Posterior cingulate gyrus (tissue), 11 donors: Measurements from ENCODE around the gene RND1.

Experiments used
- DNase-seq, 10 donors: peaks; one replicate each; pipeline versions ENCODE4 v3.0.0 to v3.0.0-alpha.2; 2020 to 2021; ENCODE audit warnings: mixed read lengths in 3 of 10
- intact Hi-C: fragments of 100-400 bp; cut with DNase I; formaldehyde crosslinking; loops from one replicate; pipeline ENCODE4 v1.15.1; 2023

Gene RND1

DNA sequence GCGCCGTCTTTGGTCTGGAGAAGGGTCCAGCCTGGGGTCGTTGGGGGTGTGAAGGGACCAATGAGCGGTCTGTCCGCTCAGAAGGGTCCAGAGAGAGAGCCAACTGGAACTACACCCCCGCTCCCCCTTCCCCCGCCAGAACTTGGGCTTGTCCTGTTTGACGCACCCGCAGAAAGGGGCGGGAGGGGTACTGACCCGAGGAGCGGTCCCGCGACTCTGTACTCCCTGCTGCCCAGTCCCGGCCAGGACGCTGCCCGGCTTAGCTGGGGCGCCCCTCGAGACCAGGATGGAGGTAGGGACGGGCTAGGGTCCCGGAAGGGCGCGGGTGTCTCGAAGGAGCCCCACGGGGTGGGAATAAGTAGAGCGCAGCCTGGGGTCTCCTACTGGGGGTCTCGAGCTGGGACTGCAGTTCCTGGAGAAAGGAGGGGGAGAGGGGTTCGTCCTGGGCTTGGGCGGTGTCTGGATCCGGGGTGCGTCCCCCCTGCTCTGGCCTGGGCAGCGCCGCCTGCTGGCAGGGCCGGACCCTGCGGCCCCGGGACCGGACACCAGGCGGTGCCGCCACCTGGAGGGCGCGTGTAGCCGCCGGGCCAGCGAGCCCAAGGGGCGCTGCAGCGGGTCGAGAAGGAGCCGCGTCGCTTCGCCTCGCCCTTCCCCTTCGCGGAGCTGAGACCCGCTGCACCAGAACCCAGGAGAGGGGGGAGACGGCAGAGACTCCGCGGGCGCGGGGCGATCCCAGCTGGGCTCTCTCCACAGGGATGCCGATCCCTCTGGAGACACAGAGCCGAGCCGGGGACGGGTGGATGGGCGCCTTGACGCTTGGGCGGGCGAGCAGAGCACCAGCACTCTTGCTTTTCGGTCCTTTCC is 51.2 kb downstream of the RND1 start:
- intact Hi-C loops = no loop called here
- DNase-seq = peak; percentile 44 to 95 (median 66)

DNA sequence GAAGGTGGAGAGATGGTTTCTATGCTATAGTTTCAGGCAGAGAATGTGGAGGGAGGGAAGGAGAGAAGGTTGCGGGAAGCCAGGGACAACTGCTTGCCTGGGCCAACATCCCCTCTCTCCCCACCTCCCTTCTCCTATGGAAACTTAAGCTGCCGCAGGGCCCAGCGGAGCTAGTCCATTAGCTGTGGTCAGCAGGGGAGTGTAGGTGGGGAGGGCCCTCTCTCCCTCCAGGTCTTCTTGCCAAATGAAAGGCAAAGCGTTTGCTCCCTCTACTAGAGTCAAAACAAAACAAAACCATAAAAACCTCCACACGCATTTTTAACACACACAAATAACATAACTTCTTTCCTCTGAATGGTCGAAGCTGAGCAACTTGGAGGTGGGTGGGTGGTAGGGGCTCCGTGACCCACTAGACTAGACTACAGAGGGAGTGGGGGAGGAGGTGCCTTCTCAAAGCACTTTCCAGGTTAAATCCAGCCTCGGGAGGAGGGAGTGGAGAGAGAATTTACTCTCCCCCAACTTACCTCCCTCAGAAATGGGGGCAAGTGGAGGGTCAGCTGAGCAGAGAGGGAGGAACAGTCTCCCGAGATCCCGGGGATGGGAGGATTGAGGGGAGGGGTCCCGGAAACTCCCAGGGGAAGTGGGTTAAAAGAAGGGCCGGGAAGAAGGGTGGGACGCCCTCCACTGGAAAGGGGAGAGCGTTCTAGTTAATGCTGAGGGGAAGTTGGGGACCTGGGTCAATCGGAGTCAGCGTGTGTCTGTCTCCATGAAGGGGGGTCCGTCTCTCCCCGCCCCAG is 52.0 kb downstream of the RND1 start:
- intact Hi-C loops = no loop called here

GRCh38 chr12:48812389-48812788 is 53.3 kb downstream of the RND1 start:
- DNase-seq = no peak
- intact Hi-C loops = no loop called here

More for the DNA sequence above, 52.0 kb downstream of the RND1 start:
- no peak for DNase-seq

DNA sequence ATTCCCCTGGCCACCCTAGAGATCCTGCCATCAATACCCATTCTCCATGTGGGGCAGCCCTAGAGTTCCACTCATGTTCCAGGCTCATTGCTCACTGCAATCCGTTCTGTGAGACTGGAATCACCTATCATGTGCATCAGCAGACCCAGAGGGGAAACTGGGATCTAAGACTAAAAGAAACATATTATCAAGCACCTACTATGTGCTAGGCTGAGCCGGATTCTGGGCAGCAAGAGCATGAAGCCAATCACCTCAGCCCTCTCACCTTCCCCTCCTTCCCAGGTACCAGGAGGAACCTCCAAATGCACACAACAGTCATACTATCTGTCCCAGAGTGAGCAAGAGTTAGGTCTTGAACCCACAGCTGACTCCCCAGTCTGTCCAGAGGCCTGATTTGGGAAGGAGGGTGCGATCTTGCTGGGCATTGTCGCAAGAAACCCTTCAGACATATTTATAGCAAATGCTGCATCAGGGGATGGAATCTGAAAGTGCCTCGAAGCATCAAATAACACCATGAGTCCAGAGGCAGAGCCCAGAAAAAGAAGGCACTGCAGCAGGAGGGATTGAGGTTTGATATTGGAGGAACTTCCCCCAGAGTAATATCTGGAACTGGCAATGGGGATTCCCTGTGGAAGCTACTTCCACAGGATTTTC is 54.1 kb downstream of the RND1 start:
- DNase-seq = peak in 1 of 10 donors; percentile 11
- intact Hi-C loops = no loop called here

DNA sequence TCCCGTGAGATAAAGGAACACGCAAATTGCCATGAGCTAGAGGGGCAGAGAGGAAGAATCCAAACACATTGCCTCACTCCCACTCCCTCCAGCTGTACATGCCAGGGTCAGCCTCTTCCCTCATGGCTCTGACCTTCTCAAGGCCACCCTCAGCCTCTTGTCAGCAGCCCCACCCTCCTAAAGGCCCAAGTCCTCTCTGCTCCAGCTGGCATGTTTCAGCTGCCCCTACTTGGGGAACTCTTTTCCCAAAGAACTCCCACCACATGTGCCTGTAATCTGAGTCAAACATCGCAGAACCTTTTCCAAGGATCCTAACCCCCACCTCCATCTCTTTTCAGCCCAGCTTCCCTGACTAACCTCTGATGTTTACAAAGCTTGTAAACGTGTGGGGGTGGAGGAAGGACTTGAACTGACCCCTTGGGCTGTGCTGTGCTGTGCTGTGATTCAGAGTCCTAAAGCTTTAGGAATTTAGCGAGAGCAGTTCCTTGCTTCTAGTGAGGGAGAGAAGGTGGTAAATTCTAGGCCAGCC is 54.7 kb downstream of the RND1 start:
- intact Hi-C loops = no loop called here
- DNase-seq = no peak

- intact Hi-C loops = no loop called here
- no peak for DNase-seq
These were observed 57.7 kb downstream of the RND1 start for GRCh38 chr12:48807981-48808380.
